H1 (cell line): ENCODE data around the gene SYT6. TPM values are rescaled to one million over a fixed set of nuclear protein-coding genes. Genes with fewer than 3 reads are reported as not detected.
A peak's percentile ranks its signal among the peaks of the same experiment; 100 is the strongest.

Experiments
- TBP ChIP-seq: IDR thresholded peaks from 2 replicates; pipeline ENCODE4 v1.6.1; 2011; ENCODE audit warnings: low read depth, low read length, improper control_type of control experiment
- polyA plus RNA-seq, 7 experiments: library from polyadenylated mRNA; depleted of rRNA in 3 of 7; stranded (reverse) in 5 of 7; unstranded in 2 of 7; fragments of >200 nt in 5 of 7; fragments of 200-250 nt in 2 of 7; gene quantifications; 1 replicate in 5 of 7; 2 replicates in 1 of 7; 4 replicates in 1 of 7; pipeline versions ENCODE4 v1.2.1 to v1.2.3, GENCODE V29; 2011 to 2013; ENCODE audit warnings: missing spikeins in 2 of 7, mixed read lengths in 2 of 7
- total RNA-seq: library from RNA; stranded (reverse); fragmentation: NEBNext Ultra II Directional; extraction: Animal tissue kit (Norgen Biotek cat#: 25700); gene quantifications from 2 replicates; pipeline ENCODE4 v1.2.1, GENCODE V29; 2021
- TF ChIP-seq, protein P1 (sequence below), 3 experiments: IDR thresholded peaks; 1 replicate in 2 of 3; 2 replicates in 1 of 3; pipeline versions ENCODE4 v1.5.1 to v1.6.1; 2011; ENCODE audit warnings: low read length in 3 of 3, mild to moderate bottlenecking in 3 of 3, inconsistent platforms in 2 of 3, low read depth in 1 of 3, moderate library complexity in 1 of 3; ENCODE audit not compliant: insufficient read depth in 1 of 3; ENCODE audit errors: control extremely low read depth in 1 of 3

Gene SYT6
- total and polyA plus RNA-seq, 2 of the 8 experiments (the other 6 are each of a cell fraction or from before 2014, with no cell fraction given) = 33.7 to 83.5 TPM

DNA sequence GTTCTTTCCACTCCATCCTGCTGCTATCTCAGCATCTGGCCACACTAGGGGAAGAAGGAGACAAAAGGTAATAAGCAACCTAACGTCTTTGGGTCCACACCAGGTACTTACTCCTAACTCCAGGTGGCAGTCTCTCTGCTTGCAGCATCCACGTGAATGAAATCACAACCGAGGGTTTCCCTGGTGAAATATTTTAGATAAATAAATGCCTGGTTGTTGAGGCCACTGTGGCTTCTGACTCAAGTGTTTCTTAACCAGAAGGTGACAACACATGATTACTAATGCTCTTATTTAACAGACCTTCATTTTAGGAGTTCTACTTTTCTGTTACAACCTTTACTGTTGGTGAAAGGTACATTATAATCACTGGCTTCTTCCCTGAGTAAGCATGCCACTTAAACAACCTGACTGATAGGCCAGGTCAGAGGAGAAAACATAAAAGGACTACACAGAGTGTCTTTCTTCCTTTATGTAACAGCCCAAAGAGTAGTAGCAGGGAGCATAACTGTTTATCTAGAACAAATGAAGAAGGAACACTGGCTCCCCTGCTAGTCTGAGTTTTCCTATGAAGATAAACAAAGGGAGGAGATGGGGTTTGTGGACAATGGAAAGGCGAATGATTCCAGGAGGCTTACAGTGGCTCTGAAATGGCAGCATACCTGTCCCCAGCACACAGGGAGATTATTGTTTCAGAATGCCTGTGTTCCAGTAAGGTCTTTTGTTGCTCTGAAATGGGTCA lies 59.9 kb downstream of the SYT6 start (continued):
- TF ChIP-seq, protein P1, sequence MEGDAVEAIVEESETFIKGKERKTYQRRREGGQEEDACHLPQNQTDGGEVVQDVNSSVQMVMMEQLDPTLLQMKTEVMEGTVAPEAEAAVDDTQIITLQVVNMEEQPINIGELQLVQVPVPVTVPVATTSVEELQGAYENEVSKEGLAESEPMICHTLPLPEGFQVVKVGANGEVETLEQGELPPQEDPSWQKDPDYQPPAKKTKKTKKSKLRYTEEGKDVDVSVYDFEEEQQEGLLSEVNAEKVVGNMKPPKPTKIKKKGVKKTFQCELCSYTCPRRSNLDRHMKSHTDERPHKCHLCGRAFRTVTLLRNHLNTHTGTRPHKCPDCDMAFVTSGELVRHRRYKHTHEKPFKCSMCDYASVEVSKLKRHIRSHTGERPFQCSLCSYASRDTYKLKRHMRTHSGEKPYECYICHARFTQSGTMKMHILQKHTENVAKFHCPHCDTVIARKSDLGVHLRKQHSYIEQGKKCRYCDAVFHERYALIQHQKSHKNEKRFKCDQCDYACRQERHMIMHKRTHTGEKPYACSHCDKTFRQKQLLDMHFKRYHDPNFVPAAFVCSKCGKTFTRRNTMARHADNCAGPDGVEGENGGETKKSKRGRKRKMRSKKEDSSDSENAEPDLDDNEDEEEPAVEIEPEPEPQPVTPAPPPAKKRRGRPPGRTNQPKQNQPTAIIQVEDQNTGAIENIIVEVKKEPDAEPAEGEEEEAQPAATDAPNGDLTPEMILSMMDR (IDR thresholded peaks at IDR 0.05; ENCODE audit: control extremely low read depth in 1 of 3, insufficient read depth in 1 of 3, low read depth in 1 of 3, low read length in 3 of 3) = peak in 1 of 3 experiments; percentile 40; a peak in 1 of 4 replicates
- TF ChIP-seq TBP = no peak
